Type B pancreatic cell (in vitro differentiated cells): ENCODE results near the gene TDRD10. TPM values are rescaled to one million over a fixed set of nuclear protein-coding genes. Genes with fewer than 3 reads are reported as not detected.

Experiments
- total RNA-seq: library from RNA; stranded (reverse); gene quantifications from 2 replicates; pipeline ENCODE4 v1.2.1, GENCODE V29; 2021; ENCODE audit warnings: low replicate concordance

TDRD10 gene
- total RNA-seq, 1 donor from 2014 or later: not detected

Other genes starting within 250 kb of the TDRD10 start
- 62.2 and 70.0 TPM in 2 replicates for gene HAX1, start 229.6 kb upstream of the TDRD10 start, total RNA-seq
- 0.12 and 0.27 TPM in 2 replicates for gene AQP10, start 181.1 kb upstream of the TDRD10 start, total RNA-seq
- gene ATP8B2, start 176.7 kb upstream of the TDRD10 start, total RNA-seq: 11.5 and 39.5 TPM in 2 replicates
- gene IL6R, start 96.9 kb upstream of the TDRD10 start, total RNA-seq: 7.8 and 12.5 TPM in 2 replicates
- gene SHE, start 193 bp downstream of the TDRD10 start, total RNA-seq: 0.17 and 0.27 TPM in 2 replicates
- gene UBE2Q1, start 56.4 kb downstream of the TDRD10 start, total RNA-seq: 69.1 and 73.9 TPM in 2 replicates
- 4.2 and 4.6 TPM in 2 replicates for gene CHRNB2, start 65.6 kb downstream of the TDRD10 start, total RNA-seq
- gene ADAR, start 106.0 kb downstream of the TDRD10 start, total RNA-seq: 180 and 184 TPM in 2 replicates